HFFc6 (cell line): ENCODE measurements around the gene CUTC. TPM values are rescaled to one million over a fixed set of nuclear protein-coding genes. Genes with fewer than 3 reads are reported as not detected.
A peak's percentile ranks its signal among the peaks of the same experiment; 100 is the strongest.

Experiments
- DNase-seq: peaks from one replicate; pipeline ENCODE4 v3.0.0-alpha.2; 2018
- H3K27ac Mint-ChIP-seq: 2 replicates; pipeline ENCODE4 v1.8.0; 2020; ENCODE audit warnings: mild to moderate bottlenecking, mixed read lengths
- H3K27me3 Mint-ChIP-seq: 2 replicates; pipeline ENCODE4 v1.8.0; 2021; ENCODE audit warnings: mild to moderate bottlenecking, moderate library complexity, mixed read lengths; ENCODE audit not compliant: insufficient read depth
- H3K36me3 Mint-ChIP-seq: 2 replicates; pipeline ENCODE4 v1.8.0; 2021; ENCODE audit warnings: low read depth, mixed read lengths
- H3K4me1 Mint-ChIP-seq: 2 replicates; pipeline ENCODE4 v1.8.0; 2020; ENCODE audit warnings: low read depth, mixed read lengths
- H3K4me3 Mint-ChIP-seq: 2 replicates; pipeline ENCODE4 v1.8.0; 2020; ENCODE audit warnings: mild to moderate bottlenecking, moderate library complexity, mixed read lengths
- H3K9me3 Mint-ChIP-seq: 2 replicates; pipeline ENCODE4 v1.8.0; 2020; ENCODE audit warnings: mild to moderate bottlenecking, mixed read lengths
- total RNA-seq, 6 experiments: library from RNA; stranded (reverse); fragmentation: NEBNext Ultra II Directional; extraction: Animal tissue kit (Norgen Biotek cat#: 25700); gene quantifications; 2 replicates in 1 of 6; 3 replicates in 5 of 6; pipeline ENCODE4 v1.2.3, GENCODE V29; 2021
- TF ChIP-seq, protein P1 (sequence below): fragments of 200-600 bp; sonication (generic); IDR thresholded peaks from 2 replicates; pipeline ENCODE4 v1.5.0; 2021; ENCODE audit warnings: antibody characterized with exemption, mild to moderate bottlenecking

Gene CUTC
- total RNA-seq, 6 experiments from 2014 or later: 11.2 to 15.2 (median 12.4) TPM

DNA sequence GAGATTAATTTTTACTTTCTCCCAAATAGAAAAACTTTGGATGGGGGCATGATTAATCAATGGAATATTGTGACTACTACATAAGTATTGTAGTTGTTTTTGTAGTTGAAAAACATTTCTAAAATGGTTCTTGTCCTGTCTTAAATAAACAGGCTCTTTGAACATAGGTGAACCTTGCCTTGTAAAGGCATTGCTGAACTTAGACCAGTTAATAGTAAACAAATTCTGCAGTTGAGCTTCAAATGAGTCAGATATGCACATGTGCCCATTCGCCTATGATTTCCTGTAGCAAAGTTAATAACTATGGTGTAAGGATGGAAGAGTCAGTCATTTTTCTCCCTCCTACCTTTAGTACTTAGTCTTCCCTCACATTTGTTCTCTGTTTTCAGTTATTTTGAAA, 22.6 kb downstream of the CUTC start:
- TF ChIP-seq, protein P1, sequence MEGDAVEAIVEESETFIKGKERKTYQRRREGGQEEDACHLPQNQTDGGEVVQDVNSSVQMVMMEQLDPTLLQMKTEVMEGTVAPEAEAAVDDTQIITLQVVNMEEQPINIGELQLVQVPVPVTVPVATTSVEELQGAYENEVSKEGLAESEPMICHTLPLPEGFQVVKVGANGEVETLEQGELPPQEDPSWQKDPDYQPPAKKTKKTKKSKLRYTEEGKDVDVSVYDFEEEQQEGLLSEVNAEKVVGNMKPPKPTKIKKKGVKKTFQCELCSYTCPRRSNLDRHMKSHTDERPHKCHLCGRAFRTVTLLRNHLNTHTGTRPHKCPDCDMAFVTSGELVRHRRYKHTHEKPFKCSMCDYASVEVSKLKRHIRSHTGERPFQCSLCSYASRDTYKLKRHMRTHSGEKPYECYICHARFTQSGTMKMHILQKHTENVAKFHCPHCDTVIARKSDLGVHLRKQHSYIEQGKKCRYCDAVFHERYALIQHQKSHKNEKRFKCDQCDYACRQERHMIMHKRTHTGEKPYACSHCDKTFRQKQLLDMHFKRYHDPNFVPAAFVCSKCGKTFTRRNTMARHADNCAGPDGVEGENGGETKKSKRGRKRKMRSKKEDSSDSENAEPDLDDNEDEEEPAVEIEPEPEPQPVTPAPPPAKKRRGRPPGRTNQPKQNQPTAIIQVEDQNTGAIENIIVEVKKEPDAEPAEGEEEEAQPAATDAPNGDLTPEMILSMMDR: no peak
- Mint-ChIP-seq H3K27me3 (no peaks in the 10 kb centered on the region; the same call in 1 of the 2 replicates), H3K27ac (peak overlapping the region; percentile 36; the same call in 1 of the 2 replicates), H3K9me3 (no peaks in the 10 kb centered on the region), H3K4me3 (no peak overlapping the region), H3K4me1 (peaks cover 36% of the 10 kb centered on the region), H3K36me3 (peaks cover 70% of the 10 kb centered on the region)
- no peak for DNase-seq

DNA sequence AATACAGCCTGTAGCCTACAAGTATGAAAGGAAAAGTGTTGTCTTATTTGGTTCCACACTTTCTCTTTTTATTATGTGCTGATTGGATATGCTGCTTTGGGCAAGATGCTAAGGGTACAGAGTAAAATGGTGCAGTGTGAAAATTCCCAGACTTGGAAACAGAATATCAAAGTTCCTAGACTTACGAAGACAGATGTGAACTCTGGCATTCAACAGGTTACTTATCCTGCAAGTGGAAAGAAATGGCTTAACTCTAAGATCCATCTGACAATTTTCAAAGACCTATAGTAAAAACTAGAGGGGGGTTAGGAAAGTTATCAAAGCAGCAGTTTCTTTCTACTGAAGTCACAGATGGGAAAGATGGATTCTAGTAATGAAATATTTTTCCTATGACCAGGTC, 24.1 kb downstream of the CUTC start:
- Mint-ChIP-seq H3K36me3 (peaks cover 73% of the 10 kb centered on the region), H3K27me3 (no peaks in the 10 kb centered on the region; the same call in 1 of the 2 replicates), H3K27ac (no peak overlapping the region), H3K4me1 (peaks cover 43% of the 10 kb centered on the region), H3K4me3 (no peak overlapping the region), H3K9me3 (no peaks in the 10 kb centered on the region)
- no peak for DNase-seq
- TF ChIP-seq, protein P1: no peak

DNA sequence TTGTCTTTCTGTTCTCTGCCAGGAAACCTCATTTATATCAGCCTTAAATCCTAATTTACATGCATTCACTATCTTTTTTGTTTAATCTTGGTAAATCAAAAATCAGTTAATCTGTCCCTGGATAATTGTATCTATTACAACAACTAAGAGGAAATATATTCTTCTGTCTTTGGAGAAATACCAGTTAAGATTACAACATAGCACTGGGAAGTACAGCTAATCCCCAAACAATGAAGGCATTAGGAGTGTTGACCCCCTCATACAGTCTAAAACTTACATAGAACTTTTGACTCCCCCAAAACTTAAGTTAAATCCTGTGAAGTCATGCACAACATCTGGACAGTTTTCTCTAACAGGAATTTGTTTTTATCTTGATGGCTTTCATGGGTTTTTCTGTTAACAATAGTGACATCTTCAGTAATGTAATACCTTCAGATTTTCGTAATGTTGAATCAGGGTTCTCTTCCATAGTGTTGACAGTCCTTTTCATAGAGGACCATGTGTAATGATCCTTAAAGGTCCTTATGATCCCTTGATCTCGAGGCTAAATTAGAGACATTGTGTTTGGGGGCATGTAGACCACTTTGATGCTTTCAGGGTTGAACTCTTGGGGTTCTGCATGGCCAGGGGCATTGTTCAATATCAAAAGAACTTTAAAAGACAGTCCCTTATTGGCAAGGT, 26.3 kb downstream of the CUTC start:
- peaks cover 4% of the 10 kb centered on the region; the same call in 1 of the 2 replicates for H3K9me3 Mint-ChIP-seq

DNA sequence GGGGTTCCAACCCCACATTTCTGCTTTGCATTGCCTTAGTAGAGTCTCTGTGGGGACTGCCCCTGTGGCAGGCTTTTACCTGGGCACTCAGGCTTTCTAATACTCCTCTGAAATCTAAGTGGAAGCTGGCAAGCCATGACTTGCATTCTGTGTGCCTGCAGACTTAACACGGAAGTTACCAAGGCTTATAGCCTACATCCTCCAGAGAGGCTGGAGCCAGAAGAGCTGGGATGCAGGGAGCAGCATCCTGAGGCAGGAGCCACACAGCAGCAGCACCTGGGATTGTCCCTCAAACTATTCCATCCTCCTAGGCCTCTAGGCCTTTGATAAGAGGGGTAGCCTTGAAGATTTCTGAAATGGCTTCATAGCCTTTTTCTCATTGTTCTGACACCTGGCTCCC, 28.3 kb downstream of the CUTC start:
- Mint-ChIP-seq H3K27me3 (no peaks in the 10 kb centered on the region; the same call in 1 of the 2 replicates), H3K27ac (peak overlapping the region; percentile 54), H3K9me3 (peaks cover 4% of the 10 kb centered on the region; the same call in 1 of the 2 replicates), H3K4me1 (peaks cover 50% of the 10 kb centered on the region), H3K4me3 (no peak overlapping the region), H3K36me3 (peaks cover 82% of the 10 kb centered on the region)
- TF ChIP-seq, protein P1: no peak
- DNase-seq: no peak

More for the DNA sequence above, 26.3 kb downstream of the CUTC start:
- TF ChIP-seq, protein P1: no peak
- Mint-ChIP-seq H3K4me3 (no peak overlapping the region), H3K27me3 (no peaks in the 10 kb centered on the region; the same call in 1 of the 2 replicates), H3K36me3 (peaks cover 82% of the 10 kb centered on the region), H3K4me1 (peaks cover 52% of the 10 kb centered on the region), H3K27ac (peak overlapping the region; percentile 10; the same call in 1 of the 2 replicates)
- DNase-seq: no peak

DNA sequence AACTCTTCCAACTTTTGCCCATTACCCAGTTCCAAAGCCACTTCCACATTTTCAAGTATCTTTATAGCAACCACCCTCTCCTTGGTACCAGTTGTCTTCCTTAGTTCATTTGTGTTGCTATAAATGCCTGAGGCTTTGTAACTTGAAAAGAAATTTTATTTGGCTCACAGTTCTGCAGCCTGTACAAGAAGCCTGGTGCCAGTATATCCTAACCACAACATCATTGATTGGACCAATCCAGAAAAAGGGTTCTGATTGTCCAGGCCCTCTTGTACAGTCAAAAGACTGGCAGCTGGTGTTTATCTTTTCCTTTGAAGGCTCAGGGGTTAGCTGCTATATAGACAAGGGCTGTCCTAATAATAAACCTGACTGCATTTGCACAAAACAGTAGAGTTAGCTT, 29.3 kb downstream of the CUTC start:
- no peak for DNase-seq
- no peak overlapping the region for H3K4me3 Mint-ChIP-seq
- peaks cover 4% of the 10 kb centered on the region; the same call in 1 of the 2 replicates for H3K9me3 Mint-ChIP-seq
- H3K36me3 Mint-ChIP-seq: peaks cover 72% of the 10 kb centered on the region
- TF ChIP-seq, protein P1: no peak
- H3K4me1 Mint-ChIP-seq: peaks cover 50% of the 10 kb centered on the region
- H3K27ac Mint-ChIP-seq: peak overlapping the region; percentile 54
- H3K27me3 Mint-ChIP-seq: no peaks in the 10 kb centered on the region
